ENCODE data around the gene SATB2.

DNA sequence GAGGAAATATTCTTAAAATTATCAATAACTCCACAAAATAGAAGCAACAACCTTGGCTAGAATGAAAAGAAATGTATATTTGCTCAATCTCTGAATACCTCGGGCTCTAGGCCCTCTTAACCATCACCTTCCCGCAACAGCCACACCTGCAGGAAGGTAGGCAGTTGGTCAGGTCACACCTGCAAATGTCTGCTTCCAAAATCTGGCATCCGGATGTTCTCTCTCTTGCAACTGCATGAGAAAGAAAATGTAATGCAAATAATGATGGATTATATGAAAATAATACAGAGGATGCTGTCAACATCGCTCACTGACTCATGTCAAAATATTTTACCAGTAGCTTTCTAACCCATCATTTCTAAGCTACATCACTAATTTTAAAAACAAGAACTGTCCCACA is 148.3 kb downstream of the SATB2 start:
- TF ChIP-seq SIN3A (IDR thresholded peaks at IDR 0.05; ENCODE audit: low read depth), result no peak
- TF ChIP-seq, protein P1, sequence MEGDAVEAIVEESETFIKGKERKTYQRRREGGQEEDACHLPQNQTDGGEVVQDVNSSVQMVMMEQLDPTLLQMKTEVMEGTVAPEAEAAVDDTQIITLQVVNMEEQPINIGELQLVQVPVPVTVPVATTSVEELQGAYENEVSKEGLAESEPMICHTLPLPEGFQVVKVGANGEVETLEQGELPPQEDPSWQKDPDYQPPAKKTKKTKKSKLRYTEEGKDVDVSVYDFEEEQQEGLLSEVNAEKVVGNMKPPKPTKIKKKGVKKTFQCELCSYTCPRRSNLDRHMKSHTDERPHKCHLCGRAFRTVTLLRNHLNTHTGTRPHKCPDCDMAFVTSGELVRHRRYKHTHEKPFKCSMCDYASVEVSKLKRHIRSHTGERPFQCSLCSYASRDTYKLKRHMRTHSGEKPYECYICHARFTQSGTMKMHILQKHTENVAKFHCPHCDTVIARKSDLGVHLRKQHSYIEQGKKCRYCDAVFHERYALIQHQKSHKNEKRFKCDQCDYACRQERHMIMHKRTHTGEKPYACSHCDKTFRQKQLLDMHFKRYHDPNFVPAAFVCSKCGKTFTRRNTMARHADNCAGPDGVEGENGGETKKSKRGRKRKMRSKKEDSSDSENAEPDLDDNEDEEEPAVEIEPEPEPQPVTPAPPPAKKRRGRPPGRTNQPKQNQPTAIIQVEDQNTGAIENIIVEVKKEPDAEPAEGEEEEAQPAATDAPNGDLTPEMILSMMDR (IDR thresholded peaks at IDR 0.05 in 2 of 3, conservative IDR thresholded peaks at IDR 0.05 in 1 of 3; ENCODE audit: borderline replicate concordance in 1 of 3, insufficient read depth in 1 of 3, low read depth in 2 of 3, low read length in 2 of 3), result no peak
- TF ChIP-seq POLR2A (IDR thresholded peaks at IDR 0.05; ENCODE audit: borderline replicate concordance, extremely low read depth, insufficient read depth, insufficient read length), result no peak
- TF ChIP-seq, protein P2, sequence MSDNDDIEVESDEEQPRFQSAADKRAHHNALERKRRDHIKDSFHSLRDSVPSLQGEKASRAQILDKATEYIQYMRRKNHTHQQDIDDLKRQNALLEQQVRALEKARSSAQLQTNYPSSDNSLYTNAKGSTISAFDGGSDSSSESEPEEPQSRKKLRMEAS (IDR thresholded peaks at IDR 0.05), result no peak

Data from HCT116 (cell line).